NCI-H345 (cell line): ENCODE measurements around the gene LSAMP.

Source experiments
- DNase-seq: peaks from one replicate; lab custom pipeline; 2025; lab: John Stamatoyannopoulos, UW

The LSAMP gene

GRCh38 chr3:116354382-116354781 is 90.9 kb downstream of the LSAMP start:
- no peak for DNase-seq

- DNase-seq, result no peak
Observed at GRCh38 chr3:116350119-116350733, 95.1 kb downstream of the LSAMP start.

- no peak for DNase-seq
Observed at GRCh38 chr3:116348216-116348615, 97.1 kb downstream of the LSAMP start.

GRCh38 chr3:116342499-116342898 is 102.8 kb downstream of the LSAMP start:
- no peak for DNase-seq

- no peak for DNase-seq
Observed at GRCh38 chr3:116341899-116342298, 103.4 kb downstream of the LSAMP start.

GRCh38 chr3:116341381-116341780 is 103.9 kb downstream of the LSAMP start:
- DNase-seq, result no peak

- no peak for DNase-seq
Observed at GRCh38 chr3:116340680-116341216, 104.5 kb downstream of the LSAMP start.

GRCh38 chr3:116339441-116340028 is 105.8 kb downstream of the LSAMP start:
- DNase-seq, result no peak

GRCh38 chr3:116338713-116339112 is 106.6 kb downstream of the LSAMP start:
- DNase-seq, result no peak

- DNase-seq, result no peak
Observed at GRCh38 chr3:116337229-116337628, 108.1 kb downstream of the LSAMP start.

- no peak for DNase-seq
Observed at GRCh38 chr3:116331380-116331779, 113.9 kb downstream of the LSAMP start.

GRCh38 chr3:116322750-116323375 is 122.4 kb downstream of the LSAMP start:
- no peak for DNase-seq

- DNase-seq, result no peak
Observed at GRCh38 chr3:116318370-116318769, 126.9 kb downstream of the LSAMP start.

GRCh38 chr3:116316771-116317170 is 128.5 kb downstream of the LSAMP start:
- DNase-seq, result no peak

GRCh38 chr3:116314476-116314875 is 130.8 kb downstream of the LSAMP start:
- no peak for DNase-seq

GRCh38 chr3:116306720-116307119 is 138.6 kb downstream of the LSAMP start:
- no peak for DNase-seq

GRCh38 chr3:116306149-116306548 is 139.1 kb downstream of the LSAMP start:
- DNase-seq, result no peak

GRCh38 chr3:116302087-116302747 is 143.1 kb downstream of the LSAMP start:
- no peak for DNase-seq

- no peak for DNase-seq
Observed at GRCh38 chr3:116301422-116301821, 143.9 kb downstream of the LSAMP start.

GRCh38 chr3:116300226-116300625 is 145.1 kb downstream of the LSAMP start:
- DNase-seq, result no peak

GRCh38 chr3:116299646-116300081 is 145.6 kb downstream of the LSAMP start:
- DNase-seq, result no peak

- DNase-seq, result no peak
Observed at GRCh38 chr3:116298151-116298550, 147.1 kb downstream of the LSAMP start.

GRCh38 chr3:116291141-116291540 is 154.1 kb downstream of the LSAMP start:
- no peak for DNase-seq
